BJ (cell line): ENCODE data around the gene OSGIN1. TPM values are rescaled to one million over a fixed set of nuclear protein-coding genes. Genes with fewer than 3 reads are reported as not detected.

Experiments
- CTCF ChIA-PET: fragments of 350-600 bp; formaldehyde crosslinking; extraction: SDS; loops from one replicate; lab custom pipeline; 2021; ENCODE audit warnings: antibody characterized with exemption, inconsistent platforms; lab: Yijun Ruan, JAX
- POLR2A ChIA-PET: fragments of 300-600 bp; sonication (Branson Sonifier 250); formaldehyde crosslinking; extraction: SDS; loops from one replicate; lab custom pipeline; 2021; ENCODE audit warnings: antibody characterized with exemption; lab: Charles Lee
- DNase-seq: peaks from one replicate; pipeline ENCODE4 v3.0.0-alpha.2; 2011; ENCODE audit warnings: low read depth
- H3K27me3 ChIP-seq: 2 replicates; pipeline ENCODE4 v1.6.0; 2011; ENCODE audit warnings: low read length; ENCODE audit not compliant: control insufficient read depth, insufficient read depth
- H3K36me3 ChIP-seq: 2 replicates; pipeline ENCODE4 v1.5.1; 2011; ENCODE audit warnings: low read length; ENCODE audit not compliant: control insufficient read depth, insufficient read depth
- H3K4me3 ChIP-seq: 2 replicates; pipeline ENCODE4 v1.5.1; 2011; ENCODE audit warnings: low read depth, mild to moderate bottlenecking, control low read depth, low read length
- CTCF ChIP-seq: IDR thresholded peaks from 2 replicates; pipeline ENCODE4 v1.5.1; 2011; ENCODE audit warnings: low read depth, mild to moderate bottlenecking, control low read depth, inconsistent platforms, low read length, moderate library complexity; ENCODE audit not compliant: insufficient read depth
- polyA plus RNA-seq: library from polyadenylated mRNA; depleted of rRNA; stranded (reverse); fragments of >200 nt; gene quantifications from 2 replicates; pipeline ENCODE4 v1.2.3, GENCODE V29; 2011

Gene OSGIN1
- polyA plus RNA-seq, 1 experiment: 5.1 TPM

GRCh38 chr16:83923581-83924365, 29.3 kb upstream of the OSGIN1 start:
- no peak for DNase-seq
- no peaks in the 10 kb centered on the region for H3K27me3 ChIP-seq
- CTCF ChIA-PET: interaction anchor here (0.6 to 5.3 kb wide), 3 partner anchors 23 to 138 kb away, joined by 3 to 34 read pairs (median 3); no protein-coding TSS in a partner anchor
- no peak overlapping the region for H3K4me3 ChIP-seq
- no peak for TF ChIP-seq CTCF
- peaks cover under 1% of the 10 kb centered on the region for H3K36me3 ChIP-seq
- POLR2A ChIA-PET: no interaction called here

GRCh38 chr16:83924686-83925085, 28.4 kb upstream of the OSGIN1 start:
- H3K36me3 ChIP-seq: no peaks in the 10 kb centered on the region; the same call in 1 of the 2 replicates
- POLR2A ChIA-PET: no interaction called here
- H3K27me3 ChIP-seq: no peaks in the 10 kb centered on the region
- H3K4me3 ChIP-seq: no peak overlapping the region
- DNase-seq: no peak
- CTCF ChIA-PET: interaction anchor here (0.6 to 5.9 kb wide), 4 partner anchors 11 to 137 kb away, joined by 3 to 46 read pairs (median 18); no protein-coding TSS in a partner anchor
- no peak for TF ChIP-seq CTCF

GRCh38 chr16:83925095-83925905, 27.7 kb upstream of the OSGIN1 start:
- Histone ChIP-seq H3K36me3 (no peaks in the 10 kb centered on the region), H3K27me3 (no peaks in the 10 kb centered on the region), H3K4me3 (no peak overlapping the region)
- no peak for DNase-seq
- TF ChIP-seq CTCF: no peak
- POLR2A ChIA-PET: no interaction called here
- CTCF ChIA-PET: interaction anchor here (0.9 to 5.9 kb wide), 10 partner anchors 8 to 137 kb away, joined by 3 to 46 read pairs (median 7); partner anchors contain the start of genes MLYCD and OSGIN1

- no peak overlapping the region for H3K4me3 ChIP-seq
- H3K36me3 ChIP-seq: no peaks in the 10 kb centered on the region
- ChIA-PET POLR2A (no interaction called here), CTCF (interaction anchor here (0.6 to 5.9 kb wide), 17 partner anchors 9 to 1244 kb away, joined by 3 to 46 read pairs (median 3); partner anchors contain the start of genes MLYCD and OSGIN1)
- no peak for DNase-seq
- no peak for TF ChIP-seq CTCF
- no peaks in the 10 kb centered on the region for H3K27me3 ChIP-seq
These were observed 26.9 kb upstream of the OSGIN1 start for GRCh38 chr16:83925957-83926725.
